Endothelial cell of umbilical vein (primary cell): ENCODE results near the gene SV2C. TPM values are rescaled to one million over a fixed set of nuclear protein-coding genes. Genes with fewer than 3 reads are reported as not detected.

Source experiments
- BruUV-seq: library from RNA; stranded (reverse); fragments of 400-500 nt; replicated peaks from 2 replicates; lab custom pipeline; 2021; lab: Mats Ljungman, UMichigan
- CTCF ChIA-PET: fragments of 300-600, 350-600 bp; sonication (Branson Sonifier 250); formaldehyde crosslinking; loops from one replicate; lab custom pipeline; 2021; ENCODE audit warnings: antibody characterized with exemption, inconsistent platforms; lab: Charles Lee
- POLR2A ChIA-PET: fragments of 300-600, 350-600 bp; sonication (Branson Sonifier 250); formaldehyde crosslinking; loops from one replicate; lab custom pipeline; 2021; ENCODE audit warnings: antibody characterized with exemption, inconsistent platforms; lab: Charles Lee
- DNase-seq: peaks from one replicate; pipeline ENCODE4 v3.0.0-alpha.2; 2011; ENCODE audit warnings: low read depth, low spot score
- FAIRE-seq: peaks from 2 replicates; lab custom pipeline; 2011; peaks lifted over from hg19 to GRCh38; lab: Jason Lieb, UNC
- H2AFZ ChIP-seq: 2 replicates; pipeline ENCODE4 v1.6.0; 2012; ENCODE audit warnings: low read depth, low read length, control low read depth, inconsistent platforms
- H3K27ac ChIP-seq: 2 replicates; pipeline ENCODE4 v1.5.1; 2011; ENCODE audit warnings: low read depth, mild to moderate bottlenecking, control low read depth, low read length, moderate library complexity; ENCODE audit not compliant: insufficient read depth
- H3K27me3 ChIP-seq, 2 experiments: 2 replicates each; pipeline versions ENCODE4 v1.6.0 to v1.6.1; 2011; ENCODE audit warnings: low read length in 2 of 2, mixed read lengths in 1 of 2; ENCODE audit not compliant: control insufficient read depth in 2 of 2, insufficient read depth in 2 of 2
- H3K36me3 ChIP-seq, 2 experiments: 2 replicates in 1 of 2; 3 replicates in 1 of 2; pipeline ENCODE4 v1.5.1; 2011; ENCODE audit warnings: low read length in 2 of 2, mild to moderate bottlenecking in 1 of 2, moderate library complexity in 1 of 2; ENCODE audit not compliant: control insufficient read depth in 2 of 2, insufficient read depth in 2 of 2; ENCODE audit errors: extremely low read depth in 1 of 2
- H3K4me1 ChIP-seq: 3 replicates; pipeline ENCODE4 v1.5.1; 2011; ENCODE audit warnings: mild to moderate bottlenecking, low read length; ENCODE audit not compliant: control insufficient read depth, insufficient read depth; ENCODE audit errors: extremely low read depth
- H3K4me2 ChIP-seq: 2 replicates; pipeline ENCODE4 v1.6.1; 2011; ENCODE audit warnings: low read length, control low read depth, mixed read lengths; ENCODE audit not compliant: insufficient read depth
- H3K4me3 ChIP-seq, 3 experiments: fragments of 200-600 bp in 1 of 3; sonication (generic), shearing (Covaris generic) in 1 of 3; replicated peaks in 1 of 3; 2 replicates each; pipeline ENCODE4 v1.5.1; 2011 to 2016; ENCODE audit warnings: control low read depth in 3 of 3, low read length in 3 of 3, mild to moderate bottlenecking in 2 of 3, inconsistent platforms in 1 of 3, low read depth in 1 of 3, moderate library complexity in 1 of 3; ENCODE audit not compliant: insufficient read depth in 1 of 3
- H3K79me2 ChIP-seq: 2 replicates; pipeline ENCODE4 v1.6.0; 2012; ENCODE audit warnings: low read length, inconsistent platforms; ENCODE audit not compliant: control insufficient read depth, insufficient read depth
- H3K9ac ChIP-seq: replicated peaks from 2 replicates; pipeline ENCODE3; 2011; ENCODE audit warnings: low read length, control low read depth; ENCODE audit not compliant: insufficient read depth; ENCODE audit errors: extremely low read depth
- H3K9me1 ChIP-seq: replicated peaks from 3 replicates; pipeline ENCODE4 v1.6.0; 2011; ENCODE audit warnings: mild to moderate bottlenecking, low read length; ENCODE audit not compliant: control insufficient read depth, insufficient read depth; ENCODE audit errors: extremely low read depth
- H3K9me3 ChIP-seq: replicated peaks from 2 replicates; pipeline ENCODE4 v1.5.1; 2012; ENCODE audit warnings: low read length, inconsistent platforms; ENCODE audit not compliant: control insufficient read depth, insufficient read depth
- H4K20me1 ChIP-seq: replicated peaks from 2 replicates; pipeline ENCODE3; 2011; ENCODE audit warnings: mild to moderate bottlenecking, low read length; ENCODE audit not compliant: control insufficient read depth, insufficient read depth; ENCODE audit errors: extremely low read depth
- EZH2 ChIP-seq: IDR thresholded peaks from 2 replicates; pipeline ENCODE4 v1.6.1; 2012; ENCODE audit warnings: borderline replicate concordance, low read depth, mild to moderate bottlenecking, moderate library complexity, low read length, inconsistent platforms; ENCODE audit not compliant: severe bottlenecking
- FOS ChIP-seq: IDR thresholded peaks from 2 replicates; pipeline ENCODE4 v1.6.1; 2011; ENCODE audit warnings: mild to moderate bottlenecking, low read length, moderate library complexity, borderline replicate concordance; ENCODE audit not compliant: insufficient read depth
- GATA2 ChIP-seq: IDR thresholded peaks from 2 replicates; pipeline ENCODE4 v1.7.0; 2011; ENCODE audit warnings: low read depth, mild to moderate bottlenecking, moderate library complexity, mixed read lengths, low read length; ENCODE audit not compliant: insufficient read length, insufficient read depth
- JUN ChIP-seq: IDR thresholded peaks from 2 replicates; pipeline ENCODE4 v1.6.1; 2011; ENCODE audit warnings: borderline replicate concordance, low read depth; ENCODE audit not compliant: insufficient read length, insufficient read depth
- MAX ChIP-seq: IDR thresholded peaks from 2 replicates; pipeline ENCODE4 v1.6.1; 2011; ENCODE audit not compliant: insufficient read depth, insufficient read length
- MYC ChIP-seq: IDR thresholded peaks from one replicate; pipeline ENCODE4 v1.6.1; 2011; ENCODE audit warnings: mild to moderate bottlenecking, low read depth, low read length
- POLR2A ChIP-seq: IDR thresholded peaks from 2 replicates; pipeline ENCODE4 v1.6.1; 2012; ENCODE audit warnings: low read depth, mild to moderate bottlenecking, control low read depth, low read length
- POLR2AphosphoS5 ChIP-seq: IDR thresholded peaks from 2 replicates; pipeline ENCODE4 v1.6.1; 2012; ENCODE audit warnings: low read depth, mild to moderate bottlenecking, control low read depth, low read length, moderate library complexity; ENCODE audit not compliant: insufficient read depth
- dilution Hi-C: fragments of 300-500 bp; cut with MboI; formaldehyde crosslinking; loops from one replicate; pipeline ENCODE4 v1.15.0; 2019; ENCODE audit warnings: low sequenced_read_pairs; ENCODE audit not compliant: extremely low pct_ligation_motif_present
- intact Hi-C: fragments of 100-400 bp; cut with micrococcal nuclease; formaldehyde crosslinking; loops from one replicate; pipeline ENCODE4 v1.10.0; 2022
- polyA plus RNA-seq, 4 experiments: library from polyadenylated mRNA; depleted of rRNA in 3 of 4; stranded (reverse) in 3 of 4; unstranded in 1 of 4; fragments of >200 nt; gene quantifications; 2 replicates each; pipeline versions ENCODE4 v1.2.1 to v1.2.3, GENCODE V29; 2011 to 2012; ENCODE audit warnings: missing spikeins in 1 of 4
- total RNA-seq: library from RNA; stranded (reverse); gene quantifications from 2 replicates; pipeline ENCODE4 v1.2.3, GENCODE V29; 2021
- TF ChIP-seq, protein P1 (sequence below), 2 donors: IDR thresholded peaks; 1 replicate in 1 of 2; 2 replicates in 1 of 2; pipeline ENCODE4 v1.5.1; 2011; ENCODE audit warnings: low read length in 2 of 2, mild to moderate bottlenecking in 2 of 2, moderate library complexity in 2 of 2, control low read depth in 1 of 2, inconsistent platforms in 1 of 2, low read depth in 1 of 2; ENCODE audit not compliant: insufficient read depth in 1 of 2; ENCODE audit errors: extremely low read depth in 1 of 2

SV2C gene
- total and polyA plus RNA-seq, 2 donors (not counting 3 experiments of a cell fraction or from before 2014, with no cell fraction given): not detected

DNA sequence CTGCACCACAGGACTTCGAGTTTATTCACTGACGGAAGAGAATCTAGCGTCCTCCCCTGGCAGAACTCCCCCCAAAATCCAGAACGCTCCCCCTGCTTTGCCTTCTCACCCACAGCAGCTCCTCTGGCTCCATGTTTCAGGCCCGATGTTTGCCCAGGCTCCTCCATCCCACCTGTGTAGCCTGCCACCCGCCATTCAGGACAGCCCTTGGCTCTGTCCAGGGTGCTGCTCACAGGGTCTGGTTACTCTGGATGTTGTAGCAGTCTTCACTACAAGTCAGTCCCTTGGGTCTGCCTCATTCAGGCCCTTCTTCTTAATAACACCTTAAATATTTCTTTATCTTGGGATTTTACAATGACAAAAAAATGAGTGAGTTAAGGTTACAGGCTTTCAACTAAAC, 41.3 kb upstream of the SV2C start:
- Histone ChIP-seq H2AFZ (no peak overlapping the region), H3K36me3 (no peaks in the 10 kb centered on the region), H3K79me2 (no peaks in the 10 kb centered on the region), H3K9me3 (no peaks in the 10 kb centered on the region), H3K27ac (no peak overlapping the region), H3K4me2 (no peak overlapping the region), H3K4me3 (no peak overlapping the region), H3K27me3 (no peaks in the 10 kb centered on the region), H3K4me1 (no peaks in the 10 kb centered on the region), H3K9me1 (no peaks in the 10 kb centered on the region), H4K20me1 (no peaks in the 10 kb centered on the region), H3K9ac (no peak overlapping the region)
- FAIRE-seq (no peak), DNase-seq (no peak)
- no TSS peak for BruUV-seq
- ChIA-PET POLR2A (no interaction called here), CTCF (no interaction called here)
- intact Hi-C loops: no loop called here
- dilution Hi-C loops: no loop called here
- TF ChIP-seq EZH2 (no peak), GATA2 (no peak), POLR2AphosphoS5 (no peak), JUN (no peak), MAX (no peak), FOS (no peak), MYC (no peak), POLR2A (no peak)
- TF ChIP-seq, protein P1, sequence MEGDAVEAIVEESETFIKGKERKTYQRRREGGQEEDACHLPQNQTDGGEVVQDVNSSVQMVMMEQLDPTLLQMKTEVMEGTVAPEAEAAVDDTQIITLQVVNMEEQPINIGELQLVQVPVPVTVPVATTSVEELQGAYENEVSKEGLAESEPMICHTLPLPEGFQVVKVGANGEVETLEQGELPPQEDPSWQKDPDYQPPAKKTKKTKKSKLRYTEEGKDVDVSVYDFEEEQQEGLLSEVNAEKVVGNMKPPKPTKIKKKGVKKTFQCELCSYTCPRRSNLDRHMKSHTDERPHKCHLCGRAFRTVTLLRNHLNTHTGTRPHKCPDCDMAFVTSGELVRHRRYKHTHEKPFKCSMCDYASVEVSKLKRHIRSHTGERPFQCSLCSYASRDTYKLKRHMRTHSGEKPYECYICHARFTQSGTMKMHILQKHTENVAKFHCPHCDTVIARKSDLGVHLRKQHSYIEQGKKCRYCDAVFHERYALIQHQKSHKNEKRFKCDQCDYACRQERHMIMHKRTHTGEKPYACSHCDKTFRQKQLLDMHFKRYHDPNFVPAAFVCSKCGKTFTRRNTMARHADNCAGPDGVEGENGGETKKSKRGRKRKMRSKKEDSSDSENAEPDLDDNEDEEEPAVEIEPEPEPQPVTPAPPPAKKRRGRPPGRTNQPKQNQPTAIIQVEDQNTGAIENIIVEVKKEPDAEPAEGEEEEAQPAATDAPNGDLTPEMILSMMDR (IDR thresholded peaks at IDR 0.05; ENCODE audit: extremely low read depth in 1 of 2, insufficient read depth in 1 of 2, low read depth in 1 of 2, low read length in 2 of 2): no peak
